GM23248 (cell line): ENCODE results near the gene MRPL37.

Experiments used
- EZH2 ChIP-seq: fragments of 200-600 bp; sonication (generic); IDR thresholded peaks from 2 replicates; pipeline ENCODE4 v1.6.1; 2018; ENCODE audit warnings: antibody characterized with exemption, mild to moderate bottlenecking; ENCODE audit not compliant: insufficient read depth, poor library complexity, severe bottlenecking
- EZH2phosphoT487 ChIP-seq: fragments of 200-600 bp; sonication (generic); IDR thresholded peaks from 2 replicates; pipeline ENCODE4 v1.6.1; 2018; ENCODE audit warnings: antibody characterized with exemption, moderate library complexity, mild to moderate bottlenecking, low read depth; ENCODE audit not compliant: insufficient read depth

DNA sequence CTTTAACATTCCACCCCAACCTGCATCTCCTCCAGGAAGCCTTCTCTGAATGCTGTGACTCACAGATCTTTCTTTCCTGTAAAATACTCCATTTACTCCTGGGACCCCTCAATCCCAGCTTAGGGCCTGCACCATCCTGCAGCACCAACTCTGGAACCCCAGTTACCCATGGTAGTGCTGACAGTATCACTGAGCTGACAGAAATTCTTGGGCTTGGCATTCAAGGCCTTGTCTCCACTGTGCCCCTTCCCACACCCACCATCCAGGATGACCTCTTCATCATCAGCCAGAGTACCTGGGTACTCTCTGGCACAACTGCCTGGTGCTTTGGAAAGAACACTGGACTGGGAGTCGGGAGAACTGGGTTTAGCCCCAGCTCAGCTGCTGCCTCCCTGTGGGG is 8.4 kb upstream of the MRPL37 start:
- no peak for TF ChIP-seq EZH2
- no peak for TF ChIP-seq EZH2phosphoT487
